ENCODE measurements around the gene MYO3B. TPM values are rescaled to one million over a fixed set of nuclear protein-coding genes. Genes with fewer than 3 reads are reported as not detected.

The MYO3B gene
- total and polyA plus RNA-seq, 2 experiments from 2014 or later, result 0.11 TPM; not detected in 1

- Histone ChIP-seq H3K9me2 (ENCODE audit: insufficient read depth) (no peaks in the 10 kb centered on the region), H3K27me3 (replicated peaks; ENCODE audit: insufficient read depth) (no peaks in the 10 kb centered on the region), H3K4me3 (no peak overlapping the region), H3K27ac (no peak overlapping the region), H3K36me3 (ENCODE audit: low read depth) (no peaks in the 10 kb centered on the region), H2AFZ (no peak overlapping the region), H4K20me1 (ENCODE audit: insufficient read depth) (no peaks in the 10 kb centered on the region), H3F3A (ENCODE audit: insufficient read depth) (no peaks in the 10 kb centered on the region), H3K4me1 (ENCODE audit: insufficient read depth) (no peaks in the 10 kb centered on the region), H3K9ac (no peak overlapping the region), H3K9me3 (ENCODE audit: low read depth) (no peaks in the 10 kb centered on the region), H3K4me2 (ENCODE audit: unreplicated experiment) (no peak overlapping the region), H3K79me2 (ENCODE audit: insufficient read depth) (no peaks in the 10 kb centered on the region)
- no peak for TF ChIP-seq EZH2phosphoT487 (IDR thresholded peaks at IDR 0.05; ENCODE audit: insufficient read depth, low read depth)
- TF ChIP-seq EZH2 (IDR thresholded peaks at IDR 0.05; ENCODE audit: insufficient read depth, poor library complexity, severe bottlenecking), result no peak
- 87 to 88% methylated on average over 1 of the region's 1 CpG for WGBS, 2 experiments (ENCODE audit: low coverage in 1 of 2, low lambda C conversion rate in 2 of 2, missing lambda C conversion rate in 2 of 2)
- in situ Hi-C loops (cut with MboI), result no loop called here
- no peak for DNase-seq
These were observed 106.3 kb downstream of the MYO3B start for GRCh38 chr2:170284205-170284604.

GRCh38 chr2:170288859-170289258, 110.9 kb downstream of the MYO3B start:
- Histone ChIP-seq H3K79me2 (ENCODE audit: insufficient read depth) (no peaks in the 10 kb centered on the region), H4K20me1 (ENCODE audit: insufficient read depth) (no peaks in the 10 kb centered on the region), H3K9me3 (ENCODE audit: low read depth) (no peaks in the 10 kb centered on the region), H3K4me2 (ENCODE audit: unreplicated experiment) (no peak overlapping the region), H3K4me1 (ENCODE audit: insufficient read depth) (no peaks in the 10 kb centered on the region), H3K36me3 (ENCODE audit: low read depth) (no peaks in the 10 kb centered on the region), H3K27ac (no peak overlapping the region), H3K4me3 (no peak overlapping the region), H2AFZ (no peak overlapping the region), H3K9me2 (ENCODE audit: insufficient read depth) (no peaks in the 10 kb centered on the region), H3F3A (ENCODE audit: insufficient read depth) (no peaks in the 10 kb centered on the region), H3K27me3 (replicated peaks; ENCODE audit: insufficient read depth) (no peaks in the 10 kb centered on the region), H3K9ac (no peak overlapping the region)
- in situ Hi-C loops (cut with MboI), result no loop called here
- TF ChIP-seq EZH2 (IDR thresholded peaks at IDR 0.05; ENCODE audit: insufficient read depth, poor library complexity, severe bottlenecking), result no peak
- TF ChIP-seq EZH2phosphoT487 (IDR thresholded peaks at IDR 0.05; ENCODE audit: insufficient read depth, low read depth), result no peak
- WGBS, 2 experiments (ENCODE audit: low coverage in 1 of 2, low lambda C conversion rate in 2 of 2, missing lambda C conversion rate in 2 of 2), result 19 to 24% methylated on average over 1 of the region's 1 CpG
- DNase-seq, result no peak

- H3K27me3 ChIP-seq (replicated peaks; ENCODE audit: insufficient read depth), result no peaks in the 10 kb centered on the region
- in situ Hi-C loops (cut with MboI), result no loop called here
- no peak overlapping the region for H3K27ac ChIP-seq
- no peak for TF ChIP-seq EZH2phosphoT487 (IDR thresholded peaks at IDR 0.05; ENCODE audit: insufficient read depth, low read depth)
- no peak for TF ChIP-seq EZH2 (IDR thresholded peaks at IDR 0.05; ENCODE audit: insufficient read depth, poor library complexity, severe bottlenecking)
- no peak overlapping the region for H2AFZ ChIP-seq
- no peak overlapping the region for H3K4me3 ChIP-seq
- H3K9me2 ChIP-seq (ENCODE audit: insufficient read depth), result no peaks in the 10 kb centered on the region
- 30 to 31% methylated on average over 1 of the region's 1 CpG for WGBS, 2 experiments (ENCODE audit: low coverage in 1 of 2, low lambda C conversion rate in 2 of 2, missing lambda C conversion rate in 2 of 2)
- H3K4me1 ChIP-seq (ENCODE audit: insufficient read depth), result no peaks in the 10 kb centered on the region
- no peaks in the 10 kb centered on the region for H3K36me3 ChIP-seq (ENCODE audit: low read depth)
- no peaks in the 10 kb centered on the region for H3K9me3 ChIP-seq (ENCODE audit: low read depth)
- H3K4me2 ChIP-seq (ENCODE audit: unreplicated experiment), result no peak overlapping the region
- H3K9ac ChIP-seq, result no peak overlapping the region
- no peaks in the 10 kb centered on the region for H3K79me2 ChIP-seq (ENCODE audit: insufficient read depth)
- no peaks in the 10 kb centered on the region for H3F3A ChIP-seq (ENCODE audit: insufficient read depth)
- DNase-seq, result no peak
- H4K20me1 ChIP-seq (ENCODE audit: insufficient read depth), result no peaks in the 10 kb centered on the region
These were observed 113.5 kb downstream of the MYO3B start for GRCh38 chr2:170291474-170291873.

- WGBS, 2 experiments (ENCODE audit: low coverage in 1 of 2, low lambda C conversion rate in 2 of 2, missing lambda C conversion rate in 2 of 2), result 48 to 64% methylated on average over 3 of the region's 3 CpGs
- no peaks in the 10 kb centered on the region for H3K9me2 ChIP-seq (ENCODE audit: insufficient read depth)
- no peak overlapping the region for H3K9ac ChIP-seq
- no peak overlapping the region for H3K4me3 ChIP-seq
- TF ChIP-seq EZH2 (IDR thresholded peaks at IDR 0.05; ENCODE audit: insufficient read depth, poor library complexity, severe bottlenecking) (no peak), EZH2phosphoT487 (IDR thresholded peaks at IDR 0.05; ENCODE audit: insufficient read depth, low read depth) (no peak)
- no peaks in the 10 kb centered on the region for H3K79me2 ChIP-seq (ENCODE audit: insufficient read depth)
- no peaks in the 10 kb centered on the region for H3F3A ChIP-seq (ENCODE audit: insufficient read depth)
- no peak overlapping the region for H3K27ac ChIP-seq
- no peaks in the 10 kb centered on the region for H3K9me3 ChIP-seq (ENCODE audit: low read depth)
- H3K4me2 ChIP-seq (ENCODE audit: unreplicated experiment), result no peak overlapping the region
- H2AFZ ChIP-seq, result no peak overlapping the region
- no peak for DNase-seq
- H3K36me3 ChIP-seq (ENCODE audit: low read depth), result no peaks in the 10 kb centered on the region
- no peaks in the 10 kb centered on the region for H3K27me3 ChIP-seq (replicated peaks; ENCODE audit: insufficient read depth)
- in situ Hi-C loops (cut with MboI), result no loop called here
- no peaks in the 10 kb centered on the region for H4K20me1 ChIP-seq (ENCODE audit: insufficient read depth)
- H3K4me1 ChIP-seq (ENCODE audit: insufficient read depth), result no peaks in the 10 kb centered on the region
These were observed 114.5 kb downstream of the MYO3B start for GRCh38 chr2:170292415-170292814.

GRCh38 chr2:170297496-170297895, 119.5 kb downstream of the MYO3B start:
- no peak overlapping the region for H3K9ac ChIP-seq
- in situ Hi-C loops (cut with MboI), result no loop called here

More at GRCh38 chr2:170297496-170297895, 119.5 kb downstream of the MYO3B start:
- Histone ChIP-seq H3K4me1 (ENCODE audit: insufficient read depth) (no peaks in the 10 kb centered on the region), H3K4me2 (ENCODE audit: unreplicated experiment) (no peak overlapping the region), H3K4me3 (no peak overlapping the region), H4K20me1 (ENCODE audit: insufficient read depth) (no peaks in the 10 kb centered on the region), H3K27me3 (replicated peaks; ENCODE audit: insufficient read depth) (no peaks in the 10 kb centered on the region), H3K27ac (no peak overlapping the region), H3K9me2 (ENCODE audit: insufficient read depth) (no peaks in the 10 kb centered on the region), H3F3A (ENCODE audit: insufficient read depth) (no peaks in the 10 kb centered on the region), H3K79me2 (ENCODE audit: insufficient read depth) (no peaks in the 10 kb centered on the region), H3K9me3 (ENCODE audit: low read depth) (no peaks in the 10 kb centered on the region), H3K36me3 (ENCODE audit: low read depth) (no peaks in the 10 kb centered on the region), H2AFZ (no peak overlapping the region)
- no peak for TF ChIP-seq EZH2 (IDR thresholded peaks at IDR 0.05; ENCODE audit: insufficient read depth, poor library complexity, severe bottlenecking)
- no peak for TF ChIP-seq EZH2phosphoT487 (IDR thresholded peaks at IDR 0.05; ENCODE audit: insufficient read depth, low read depth)
- no peak for DNase-seq
- WGBS, 2 experiments (ENCODE audit: low coverage in 1 of 2, low lambda C conversion rate in 2 of 2, missing lambda C conversion rate in 2 of 2), result 34 to 51% methylated on average over 3 of the region's 3 CpGs

Data from GM23248 (cell line).